ENCODE measurements around the gene DPF3. TPM values are rescaled to one million over a fixed set of nuclear protein-coding genes. Genes with fewer than 3 reads are reported as not detected.

DPF3 gene
- total RNA-seq, 1 donor from 2014 or later, result 36.5 TPM

DNA sequence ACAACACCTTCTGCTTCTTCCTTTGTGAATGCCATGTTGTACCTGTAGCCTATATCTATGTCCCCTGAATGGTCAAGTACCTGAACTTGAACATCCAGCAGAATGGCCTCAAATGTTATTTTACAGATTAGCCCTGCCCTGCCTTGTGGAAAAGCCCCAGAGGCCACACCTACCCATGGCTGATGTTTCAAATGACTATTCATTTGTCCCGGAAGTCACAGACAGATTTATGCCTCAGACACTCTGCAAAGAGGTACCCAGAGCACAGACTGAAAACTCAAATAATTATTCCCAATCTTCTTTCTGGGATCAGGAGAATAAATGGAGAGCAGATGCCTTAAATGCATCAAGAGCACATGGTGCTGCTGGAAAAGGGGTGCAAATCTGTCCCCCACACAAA lies 13.0 kb upstream of the DPF3 start:
- intact Hi-C loops (cut with DNase I), result loop anchor here (5.0 to 10.0 kb wide), 2 partner anchors 40 to 362 kb away; no protein-coding TSS in a partner anchor
- no peak for DNase-seq (ENCODE audit: low spot score)

- DNase-seq (ENCODE audit: low spot score), result no peak
- intact Hi-C loops (cut with DNase I), result loop anchor here (5.0 to 10.0 kb wide), 2 partner anchors 41 to 362 kb away; no protein-coding TSS in a partner anchor
Observed at GRCh38 chr14:72906316-72906715, 12.4 kb upstream of the DPF3 start.

- DNase-seq (ENCODE audit: low spot score), result no peak
- intact Hi-C loops (cut with DNase I), result loop anchor here (5.0 to 10.0 kb wide), 2 partner anchors 42 to 360 kb away; no protein-coding TSS in a partner anchor
Observed at GRCh38 chr14:72904840-72905561, 11.1 kb upstream of the DPF3 start.

DNA sequence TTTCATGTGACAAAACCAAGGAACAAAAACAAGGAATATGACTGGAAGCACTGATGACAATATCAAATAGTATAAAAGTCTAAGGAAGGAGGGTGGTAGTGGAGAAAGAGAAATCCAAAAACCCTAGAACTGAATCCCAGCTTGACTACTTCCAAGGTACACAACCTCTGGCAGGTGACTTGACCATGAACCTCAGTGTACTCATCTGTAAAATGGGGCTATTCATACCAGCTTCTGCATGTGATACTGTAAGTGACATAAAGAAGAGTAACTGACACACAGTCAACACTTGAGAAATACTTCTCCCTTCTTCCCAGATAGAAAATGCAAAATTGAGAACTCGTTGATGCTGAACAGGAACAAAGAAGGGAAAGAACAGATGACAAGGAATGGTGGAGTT lies 10.3 kb upstream of the DPF3 start:
- DNase-seq (ENCODE audit: low spot score), result no peak
- intact Hi-C loops (cut with DNase I), result loop anchor here (10.0 kb wide), 1 partner anchor 359 kb away; no protein-coding TSS in a partner anchor

DNA sequence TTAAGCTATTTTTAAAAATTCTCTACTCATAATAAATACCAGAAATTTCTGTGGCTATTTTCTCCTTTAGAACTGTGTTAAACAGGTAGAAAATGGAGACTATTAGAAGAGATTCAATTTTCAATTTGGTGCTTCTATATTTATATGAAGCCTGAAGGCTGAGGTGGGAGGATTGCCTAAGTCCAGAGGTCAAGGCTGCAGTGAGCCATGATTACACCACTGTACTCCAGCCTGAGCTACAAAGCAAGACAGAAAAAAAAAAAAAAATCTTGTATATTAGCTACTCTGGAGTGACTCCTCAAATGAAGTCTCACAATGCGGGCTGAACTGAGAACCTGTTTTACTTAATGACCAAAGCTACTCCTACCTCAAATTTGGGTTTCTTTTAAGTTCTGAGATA lies 9.8 kb upstream of the DPF3 start:
- no peak for DNase-seq (ENCODE audit: low spot score)
- intact Hi-C loops (cut with DNase I), result loop anchor here (1.0 to 10.0 kb wide), 2 partner anchors 359 to 386 kb away; no protein-coding TSS in a partner anchor

GRCh38 chr14:72902801-72903530 lies 9.1 kb upstream of the DPF3 start:
- DNase-seq (ENCODE audit: low spot score), result no peak
- intact Hi-C loops (cut with DNase I), result loop anchor here (1.0 to 10.0 kb wide), 2 partner anchors 358 to 386 kb away; no protein-coding TSS in a partner anchor

DNA sequence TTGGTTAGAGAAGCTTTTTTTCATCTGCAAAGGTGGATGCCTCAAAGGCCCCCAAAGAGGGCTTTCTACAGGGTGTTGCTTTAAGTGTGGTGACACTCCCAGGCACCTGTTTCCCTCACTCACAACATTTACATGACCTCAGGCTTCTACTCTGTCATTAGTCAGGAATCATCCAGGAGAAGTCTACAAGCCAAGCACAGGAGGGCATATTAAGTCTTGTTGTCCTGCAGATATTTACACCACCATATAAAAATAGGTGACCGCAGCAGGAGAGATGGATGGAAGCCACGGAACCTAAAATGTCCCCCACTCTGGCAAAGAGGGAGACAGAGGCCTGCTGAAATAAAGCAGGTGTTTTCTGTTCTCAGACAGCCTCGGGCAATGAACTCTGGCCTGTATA lies 7.5 kb upstream of the DPF3 start:
- DNase-seq (ENCODE audit: low spot score), result no peak
- intact Hi-C loops (cut with DNase I), result loop anchor here (10.0 kb wide), 1 partner anchor 357 kb away; no protein-coding TSS in a partner anchor

DNA sequence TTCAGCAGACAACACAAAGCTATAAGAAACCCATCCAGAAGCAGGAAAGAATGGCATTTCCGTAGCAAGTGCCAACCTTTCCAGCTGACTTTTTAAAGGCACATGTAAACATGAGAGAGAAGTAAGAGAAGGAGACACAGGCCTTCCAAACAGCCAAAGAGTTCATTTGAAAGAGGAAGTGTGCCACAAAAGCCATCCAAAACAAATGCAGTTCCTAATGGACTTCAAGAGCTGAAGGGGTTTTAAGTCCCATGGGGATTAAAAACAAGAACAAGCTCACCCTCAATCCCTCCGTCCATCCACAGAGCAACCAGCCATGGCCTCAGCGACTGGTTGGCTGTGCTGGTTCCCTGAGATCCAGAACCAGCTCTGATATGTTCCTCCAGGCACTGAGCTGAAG lies 4.5 kb upstream of the DPF3 start:
- intact Hi-C loops (cut with DNase I), result no loop called here
- DNase-seq (ENCODE audit: low spot score), result no peak

- DNase-seq (ENCODE audit: low spot score), result no peak
- intact Hi-C loops (cut with DNase I), result loop anchor here (1.0 to 2.0 kb wide), 2 partner anchors 66 to 180 kb away; no protein-coding TSS in a partner anchor
Observed at GRCh38 chr14:72894623-72895378, 900 bp upstream of the DPF3 start.

DNA sequence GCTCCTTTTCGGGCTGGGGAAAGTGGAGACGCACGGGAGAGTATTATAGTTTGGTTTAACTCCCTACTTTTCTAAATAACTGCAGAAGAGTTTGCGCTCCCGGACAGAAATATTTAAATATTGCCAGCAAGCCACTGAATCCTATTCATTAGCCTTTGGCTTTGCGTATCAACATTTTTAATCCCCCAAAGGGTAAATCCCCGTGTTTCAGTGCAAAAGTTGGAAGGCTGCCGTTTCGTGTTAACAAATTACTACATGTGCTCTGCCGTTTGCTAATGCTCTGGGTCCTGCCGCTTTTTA lies 372 bp upstream of the DPF3 start:
- intact Hi-C loops (cut with DNase I), result loop anchor here (1.0 to 2.0 kb wide), 2 partner anchors 65 to 179 kb away; no protein-coding TSS in a partner anchor
- DNase-seq (ENCODE audit: low spot score), result no peak

GRCh38 chr14:72892879-72893635 lies 844 bp downstream of the DPF3 start:
- no peak for DNase-seq (ENCODE audit: low spot score)
- intact Hi-C loops (cut with DNase I), result loop anchor here (2.0 kb wide), 2 partner anchors 70 to 80 kb away; no protein-coding TSS in a partner anchor

DNA sequence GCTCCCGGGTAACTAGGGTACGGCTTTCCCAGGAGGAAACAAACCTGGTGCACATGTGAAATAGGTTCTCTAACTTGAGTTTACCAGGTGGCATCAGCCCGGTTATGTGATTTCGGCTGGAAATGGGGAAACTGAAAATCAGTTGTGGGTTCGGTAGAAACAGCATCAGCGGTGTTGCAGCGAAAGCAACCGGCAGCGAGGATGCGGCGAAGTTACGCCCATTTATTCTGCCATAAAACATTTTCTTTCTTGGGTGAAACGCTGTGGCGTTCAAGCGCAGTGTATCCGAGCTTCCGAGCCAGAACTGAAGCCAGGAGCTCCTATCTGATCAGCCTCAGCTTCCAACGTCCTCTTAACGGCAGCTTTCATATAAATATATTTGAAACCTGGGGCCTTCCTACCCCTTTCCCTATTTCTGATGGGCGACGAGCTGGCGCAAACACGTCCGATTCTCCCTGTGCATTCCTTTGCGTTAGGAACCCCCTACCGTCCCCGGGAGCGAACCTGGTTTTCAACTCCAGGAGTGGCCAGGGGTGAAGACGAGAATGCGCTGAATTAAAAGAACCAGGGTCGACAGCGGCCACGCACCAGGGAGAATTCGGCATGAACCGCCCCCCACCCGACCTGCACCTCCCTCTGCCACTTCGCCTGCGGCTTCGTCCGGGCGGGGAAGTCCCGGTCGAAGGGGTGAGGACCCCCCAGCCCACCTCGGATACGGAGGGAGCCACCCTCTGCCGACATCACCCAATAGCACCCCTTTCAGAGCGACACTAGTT lies 1.6 kb downstream of the DPF3 start:
- intact Hi-C loops (cut with DNase I), result loop anchor here (2.0 kb wide), 2 partner anchors 69 to 79 kb away; no protein-coding TSS in a partner anchor
- DNase-seq (ENCODE audit: low spot score), result no peak

DNA sequence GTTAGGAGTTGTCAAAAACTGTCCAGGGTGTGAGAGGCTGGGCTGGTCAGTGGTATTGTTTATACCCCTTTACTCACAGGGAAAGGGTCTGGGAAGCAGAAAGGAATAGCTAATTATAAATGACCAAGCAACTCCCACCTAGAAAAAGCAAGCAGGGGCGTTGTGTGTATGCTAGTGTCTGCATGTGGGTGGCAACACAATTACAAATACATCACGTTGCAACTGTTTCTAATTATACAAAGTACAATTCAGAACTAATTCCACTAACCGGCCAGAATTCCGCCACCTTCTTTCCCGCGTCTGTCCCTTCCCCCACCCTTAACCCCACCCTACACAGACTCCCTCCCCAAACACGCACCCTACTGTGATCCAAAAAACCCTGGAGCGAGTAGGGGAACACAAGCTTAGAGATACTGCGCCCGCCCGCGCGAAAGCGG lies 2.2 kb downstream of the DPF3 start:
- intact Hi-C loops (cut with DNase I), result loop anchor here (2.0 kb wide), 2 partner anchors 69 to 79 kb away; no protein-coding TSS in a partner anchor

DNA sequence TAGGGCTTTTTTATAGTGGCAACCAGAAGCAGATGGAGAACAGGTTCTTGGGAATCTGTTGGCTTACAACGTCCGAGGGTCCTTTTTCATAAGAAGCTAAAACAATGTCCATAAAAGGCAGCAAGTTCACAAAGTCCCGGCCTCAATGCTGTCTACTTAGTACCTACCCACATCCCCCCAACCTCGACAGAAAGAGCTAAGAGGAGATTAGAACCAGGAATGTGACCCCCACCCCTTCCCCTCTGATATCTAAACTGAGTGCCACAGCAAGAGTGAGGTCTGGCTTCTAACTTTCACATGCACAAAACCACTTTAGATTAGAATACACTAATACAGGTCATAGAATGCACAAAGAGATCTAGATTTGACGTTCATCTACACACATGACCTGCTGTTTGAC lies 4.5 kb downstream of the DPF3 start:
- no peak for DNase-seq (ENCODE audit: low spot score)
- intact Hi-C loops (cut with DNase I), result no loop called here

More for the DNA sequence above, 2.2 kb downstream of the DPF3 start:
- DNase-seq (ENCODE audit: low spot score), result no peak

- intact Hi-C loops (cut with DNase I), result no loop called here
- DNase-seq (ENCODE audit: low spot score), result no peak
Observed at GRCh38 chr14:72888636-72889201, 5.2 kb downstream of the DPF3 start.

GRCh38 chr14:72888192-72888591 lies 5.7 kb downstream of the DPF3 start:
- no peak for DNase-seq (ENCODE audit: low spot score)
- intact Hi-C loops (cut with DNase I), result no loop called here

GRCh38 chr14:72887514-72887913 lies 6.4 kb downstream of the DPF3 start:
- intact Hi-C loops (cut with DNase I), result no loop called here
- no peak for DNase-seq (ENCODE audit: low spot score)

DNA sequence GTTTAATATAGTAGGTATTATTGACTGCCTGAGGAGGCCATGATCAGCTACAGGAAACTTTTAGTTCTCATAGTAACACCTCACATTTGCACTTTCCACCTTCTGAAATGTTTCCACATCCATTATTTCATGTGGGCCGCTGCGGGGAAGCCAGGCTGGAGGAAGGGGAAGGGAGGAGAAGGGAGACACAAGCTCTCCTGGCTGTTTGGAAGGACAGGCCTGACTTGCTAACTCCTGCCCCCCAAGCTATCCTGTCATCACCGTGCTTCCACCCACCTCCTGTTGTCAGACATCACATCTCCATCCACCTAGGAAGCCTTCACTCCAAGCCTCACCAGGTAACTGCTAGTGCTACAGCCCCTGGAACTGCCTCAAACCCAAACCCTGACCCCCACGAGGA lies 9.5 kb downstream of the DPF3 start:
- intact Hi-C loops (cut with DNase I), result no loop called here
- no peak for DNase-seq (ENCODE audit: low spot score)
